ENCODE measurements around the gene CPNE2. TPM values are rescaled to one million over a fixed set of nuclear protein-coding genes. Genes with fewer than 3 reads are reported as not detected.

Gene CPNE2
- total RNA-seq, 1 donor from 2014 or later: 145 TPM

DNA sequence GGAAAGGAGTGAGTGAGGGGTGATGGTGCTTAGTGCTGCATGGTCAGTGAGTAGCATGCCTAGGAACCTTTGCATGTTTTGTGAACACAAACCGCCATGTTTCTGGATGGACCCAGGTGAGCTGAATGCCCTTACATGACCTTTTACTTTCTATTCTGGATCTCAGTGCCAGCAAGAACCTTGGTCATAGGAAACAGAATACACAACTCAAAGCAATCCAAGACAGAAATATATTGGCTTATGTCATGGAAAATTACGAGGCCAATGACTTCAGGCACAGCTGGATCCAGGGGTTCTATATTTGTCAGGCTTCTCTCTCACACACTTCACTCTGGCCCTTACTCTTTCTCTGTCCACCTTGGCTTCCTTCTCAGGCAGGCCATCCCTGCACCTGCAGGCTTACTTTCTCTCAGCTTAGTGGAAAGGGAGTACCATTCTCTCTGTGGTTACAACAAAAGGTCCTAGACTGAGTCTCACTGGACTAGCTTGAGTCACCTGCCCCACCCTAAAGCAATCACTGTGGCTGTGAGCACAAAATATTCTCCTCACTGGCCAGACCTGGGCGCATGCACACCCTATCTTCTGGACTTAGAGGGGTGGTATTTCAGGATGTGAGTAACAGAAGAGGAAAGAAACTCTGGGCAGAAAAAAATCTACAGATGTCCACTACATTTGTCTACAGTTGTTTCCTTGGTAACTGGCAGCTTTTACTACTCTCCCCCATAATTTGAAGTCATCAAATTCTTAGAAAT lies 20.4 kb upstream of the CPNE2 start:
- no peak overlapping the region for H3K4me3 Mint-ChIP-seq (ENCODE audit: unreplicated experiment)
- H3K36me3 Mint-ChIP-seq (ENCODE audit: low read depth, unreplicated experiment): no peaks in the 10 kb centered on the region
- H3K4me1 Mint-ChIP-seq (ENCODE audit: unreplicated experiment): no peaks in the 10 kb centered on the region
- DNase-seq (ENCODE audit: low spot score): no peak
- no peaks in the 10 kb centered on the region for H3K9me3 Mint-ChIP-seq (ENCODE audit: unreplicated experiment)
- peak overlapping the region; percentile 15 for H3K27ac Mint-ChIP-seq (ENCODE audit: unreplicated experiment)
- TF ChIP-seq, protein P1, sequence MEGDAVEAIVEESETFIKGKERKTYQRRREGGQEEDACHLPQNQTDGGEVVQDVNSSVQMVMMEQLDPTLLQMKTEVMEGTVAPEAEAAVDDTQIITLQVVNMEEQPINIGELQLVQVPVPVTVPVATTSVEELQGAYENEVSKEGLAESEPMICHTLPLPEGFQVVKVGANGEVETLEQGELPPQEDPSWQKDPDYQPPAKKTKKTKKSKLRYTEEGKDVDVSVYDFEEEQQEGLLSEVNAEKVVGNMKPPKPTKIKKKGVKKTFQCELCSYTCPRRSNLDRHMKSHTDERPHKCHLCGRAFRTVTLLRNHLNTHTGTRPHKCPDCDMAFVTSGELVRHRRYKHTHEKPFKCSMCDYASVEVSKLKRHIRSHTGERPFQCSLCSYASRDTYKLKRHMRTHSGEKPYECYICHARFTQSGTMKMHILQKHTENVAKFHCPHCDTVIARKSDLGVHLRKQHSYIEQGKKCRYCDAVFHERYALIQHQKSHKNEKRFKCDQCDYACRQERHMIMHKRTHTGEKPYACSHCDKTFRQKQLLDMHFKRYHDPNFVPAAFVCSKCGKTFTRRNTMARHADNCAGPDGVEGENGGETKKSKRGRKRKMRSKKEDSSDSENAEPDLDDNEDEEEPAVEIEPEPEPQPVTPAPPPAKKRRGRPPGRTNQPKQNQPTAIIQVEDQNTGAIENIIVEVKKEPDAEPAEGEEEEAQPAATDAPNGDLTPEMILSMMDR (IDR thresholded peaks at IDR 0.05; ENCODE audit: unreplicated experiment): no peak
- H3K27me3 Mint-ChIP-seq (ENCODE audit: unreplicated experiment): peaks cover 13% of the 10 kb centered on the region

DNA sequence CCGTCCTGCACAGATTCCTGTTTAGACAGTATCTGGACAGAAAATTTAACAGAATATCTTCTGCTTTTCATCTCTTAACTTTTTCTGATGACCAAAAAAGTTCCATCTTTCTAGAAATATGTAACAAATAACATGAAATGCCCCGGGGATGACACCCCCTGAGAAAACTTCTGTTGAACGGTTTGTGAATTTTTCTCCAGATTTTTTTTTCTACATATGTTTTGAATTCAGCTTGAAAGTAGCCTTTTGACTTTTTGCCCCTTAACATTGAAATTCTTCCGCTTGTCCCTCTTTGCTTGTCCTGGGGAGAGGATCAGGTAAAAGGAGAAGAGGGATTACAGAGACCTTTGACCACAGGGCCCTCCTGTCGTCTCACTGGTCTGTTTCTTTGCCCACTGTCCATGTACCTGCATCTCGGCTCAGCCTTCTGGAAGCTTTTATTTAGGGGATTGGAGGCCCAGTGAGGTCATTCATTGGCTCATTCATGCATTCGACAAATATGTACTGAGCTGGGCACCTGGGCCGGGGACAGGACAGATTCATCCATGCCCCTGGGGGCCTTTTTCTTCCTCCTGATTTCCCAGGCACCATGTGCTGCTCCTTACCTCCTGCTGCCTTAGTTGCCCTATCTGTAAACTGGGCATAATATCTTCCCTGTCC lies 19.6 kb upstream of the CPNE2 start:
- Mint-ChIP-seq H3K27ac (ENCODE audit: unreplicated experiment) (no peak overlapping the region), H3K36me3 (ENCODE audit: low read depth, unreplicated experiment) (no peaks in the 10 kb centered on the region), H3K4me1 (ENCODE audit: unreplicated experiment) (no peaks in the 10 kb centered on the region), H3K27me3 (ENCODE audit: unreplicated experiment) (peaks cover 9% of the 10 kb centered on the region), H3K9me3 (ENCODE audit: unreplicated experiment) (no peaks in the 10 kb centered on the region), H3K4me3 (ENCODE audit: unreplicated experiment) (no peak overlapping the region)
- TF ChIP-seq, protein P1 (IDR thresholded peaks at IDR 0.05; ENCODE audit: unreplicated experiment): no peak
- DNase-seq (ENCODE audit: low spot score): no peak

DNA sequence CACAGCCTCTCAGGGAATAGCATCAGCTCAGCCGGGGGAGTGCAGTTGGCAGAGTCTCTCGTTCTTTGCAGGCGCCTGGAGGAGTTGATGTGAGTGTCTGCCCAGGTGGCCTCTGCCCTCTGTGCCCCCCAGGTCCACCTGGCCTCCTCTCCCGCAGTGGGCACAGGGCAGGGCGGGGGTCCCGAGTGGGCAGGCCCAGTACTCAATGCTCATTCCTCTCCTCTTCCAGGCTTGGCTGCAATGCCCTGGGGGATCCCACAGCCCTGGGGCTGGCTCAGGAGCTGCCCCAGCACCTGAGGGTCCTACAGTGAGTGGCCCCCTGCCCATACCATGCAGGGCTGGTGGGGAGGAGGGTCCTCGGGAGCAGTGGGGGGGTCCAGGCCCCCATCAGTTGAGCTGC lies 14.7 kb upstream of the CPNE2 start:
- Mint-ChIP-seq H3K36me3 (ENCODE audit: low read depth, unreplicated experiment) (no peaks in the 10 kb centered on the region), H3K4me3 (ENCODE audit: unreplicated experiment) (no peak overlapping the region), H3K27ac (ENCODE audit: unreplicated experiment) (no peak overlapping the region), H3K9me3 (ENCODE audit: unreplicated experiment) (no peaks in the 10 kb centered on the region), H3K27me3 (ENCODE audit: unreplicated experiment) (peaks cover 3% of the 10 kb centered on the region), H3K4me1 (ENCODE audit: unreplicated experiment) (no peaks in the 10 kb centered on the region)
- TF ChIP-seq, protein P1 (IDR thresholded peaks at IDR 0.05; ENCODE audit: unreplicated experiment): no peak
- DNase-seq (ENCODE audit: low spot score): no peak

DNA sequence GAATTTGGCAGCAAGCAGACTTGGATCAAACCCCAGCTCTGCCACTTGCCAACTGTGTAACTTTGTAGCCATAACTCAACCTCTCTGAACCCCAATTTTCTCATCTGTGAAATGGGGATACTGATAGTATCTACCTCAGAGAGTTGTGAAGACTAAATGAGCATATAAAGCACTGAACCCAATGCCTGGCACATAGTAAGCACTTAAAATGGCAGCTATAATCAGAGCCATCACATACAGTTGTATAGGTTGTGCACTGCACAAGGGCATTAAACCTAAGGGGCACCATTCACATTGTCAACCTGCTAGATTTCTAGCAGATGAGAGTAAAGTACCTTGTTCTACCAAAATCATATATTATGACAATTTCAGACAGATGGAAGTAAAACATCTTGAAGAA lies 10.6 kb upstream of the CPNE2 start:
- peaks cover 3% of the 10 kb centered on the region for H3K27me3 Mint-ChIP-seq (ENCODE audit: unreplicated experiment)
- H3K4me1 Mint-ChIP-seq (ENCODE audit: unreplicated experiment): no peaks in the 10 kb centered on the region
- no peak overlapping the region for H3K27ac Mint-ChIP-seq (ENCODE audit: unreplicated experiment)
- TF ChIP-seq, protein P1 (IDR thresholded peaks at IDR 0.05; ENCODE audit: unreplicated experiment): no peak
- no peak for DNase-seq (ENCODE audit: low spot score)
- H3K36me3 Mint-ChIP-seq (ENCODE audit: low read depth, unreplicated experiment): no peaks in the 10 kb centered on the region
- no peak overlapping the region for H3K4me3 Mint-ChIP-seq (ENCODE audit: unreplicated experiment)
- H3K9me3 Mint-ChIP-seq (ENCODE audit: unreplicated experiment): no peaks in the 10 kb centered on the region

DNA sequence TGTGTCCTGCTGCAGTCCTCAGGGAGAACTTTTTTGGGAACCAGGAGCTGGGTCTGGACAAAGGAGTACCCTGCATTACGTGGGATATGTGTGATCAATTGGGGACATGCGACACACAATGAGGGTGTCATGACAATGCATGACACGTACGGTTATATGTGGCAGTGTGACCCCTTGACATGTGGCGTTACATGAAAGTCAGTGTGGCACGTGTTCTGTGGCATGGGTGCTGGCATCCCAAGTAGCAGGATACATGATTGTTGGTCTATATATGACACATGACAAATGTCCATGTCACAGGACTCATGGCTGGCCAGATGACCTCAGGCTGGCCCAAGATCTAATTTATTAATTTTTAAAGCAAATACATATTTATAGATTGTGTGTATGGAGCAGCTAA lies 9.7 kb upstream of the CPNE2 start:
- Mint-ChIP-seq H3K27me3 (ENCODE audit: unreplicated experiment) (peaks cover 3% of the 10 kb centered on the region), H3K9me3 (ENCODE audit: unreplicated experiment) (no peaks in the 10 kb centered on the region), H3K36me3 (ENCODE audit: low read depth, unreplicated experiment) (no peaks in the 10 kb centered on the region), H3K4me3 (ENCODE audit: unreplicated experiment) (no peak overlapping the region), H3K4me1 (ENCODE audit: unreplicated experiment) (no peaks in the 10 kb centered on the region), H3K27ac (ENCODE audit: unreplicated experiment) (no peak overlapping the region)
- no peak for DNase-seq (ENCODE audit: low spot score)
- TF ChIP-seq, protein P1 (IDR thresholded peaks at IDR 0.05; ENCODE audit: unreplicated experiment): no peak
